GM12878 (cell line): ENCODE results near the gene SH2D2A. TPM values are rescaled to one million over a fixed set of nuclear protein-coding genes. Genes with fewer than 3 reads are reported as not detected.

Experiments
- ATAC-seq: fragments of 200-7000 bp; cut with Tn5 transposase; 3 replicates; pipeline ENCODE4 v1.9.1; 2020; ENCODE audit warnings: mild to moderate bottlenecking, moderate library complexity
- BruUV-seq: library from RNA; stranded (reverse); fragments of 400-500 nt; replicated peaks from 2 replicates; lab custom pipeline; 2021; lab: Mats Ljungman, UMichigan
- CTCF ChIA-PET: fragments of 300-600 bp; sonication (Branson Sonifier 250); formaldehyde crosslinking; extraction: SDS; loops from one replicate; lab custom pipeline; 2021; ENCODE audit warnings: inconsistent platforms; lab: Yijun Ruan, JAX
- POLR2A ChIA-PET: fragments of 350-600 bp; formaldehyde crosslinking; extraction: SDS; loops from one replicate; lab custom pipeline; 2021; ENCODE audit warnings: inconsistent platforms; lab: Charles Lee
- RAD21 ChIA-PET: fragments of 300-600 bp; sonication (Branson Sonifier 250); formaldehyde crosslinking; loops from one replicate; lab custom pipeline; 2023; ENCODE audit warnings: antibody characterized with exemption; ENCODE audit not compliant: unreplicated experiment; lab: Charles Lee
- SMC1A ChIA-PET: fragments of 300-600 bp; sonication (Branson Sonifier 250); formaldehyde crosslinking; loops from one replicate; lab custom pipeline; 2023; ENCODE audit not compliant: unreplicated experiment, uncharacterized antibody; lab: Charles Lee
- DNase-seq: peaks from one replicate; pipeline ENCODE4 v3.0.0-alpha.2; 2011; ENCODE audit warnings: low read depth, low spot score
- FAIRE-seq: peaks from 3 replicates; lab custom pipeline; 2011; peaks lifted over from hg19 to GRCh38; lab: Jason Lieb, UNC
- H2AFZ ChIP-seq: 2 replicates; pipeline ENCODE4 v1.6.0; 2011; ENCODE audit warnings: low read depth, low read length, control low read depth; ENCODE audit not compliant: control insufficient read depth
- H3K27ac ChIP-seq: 2 replicates; pipeline ENCODE4 v1.5.1; 2011; ENCODE audit warnings: control low read depth; ENCODE audit not compliant: control insufficient read depth, insufficient read depth
- H3K27me3 ChIP-seq, 2 experiments: replicated peaks in 1 of 2; 2 replicates each; pipeline versions ENCODE4 v1.6.0 to v1.6.1; 2011; ENCODE audit warnings: low read length in 1 of 2; ENCODE audit not compliant: control insufficient read depth in 2 of 2, insufficient read depth in 2 of 2
- H3K36me3 ChIP-seq, 2 experiments: 2 replicates each; pipeline ENCODE4 v1.5.1; 2011; ENCODE audit warnings: low read length in 1 of 2; ENCODE audit not compliant: control insufficient read depth in 2 of 2, insufficient read depth in 2 of 2
- H3K4me1 ChIP-seq: 2 replicates; pipeline ENCODE4 v1.6.1; 2011; ENCODE audit warnings: mild to moderate bottlenecking, low read length, moderate library complexity, mixed read lengths; ENCODE audit not compliant: control insufficient read depth, insufficient read depth
- H3K4me2 ChIP-seq: 2 replicates; pipeline ENCODE4 v1.6.0; 2011; ENCODE audit warnings: control low read depth; ENCODE audit not compliant: control insufficient read depth, insufficient read depth
- H3K4me3 ChIP-seq: fragments of 200-600 bp; sonication (generic); 2 replicates; pipeline ENCODE4 v1.5.1; 2016
- H3K79me2 ChIP-seq: 2 replicates; pipeline ENCODE4 v1.6.0; 2011; ENCODE audit warnings: low read length; ENCODE audit not compliant: control insufficient read depth, insufficient read depth
- H3K9ac ChIP-seq: 2 replicates; pipeline ENCODE4 v1.8.0; 2011; ENCODE audit warnings: low read length, control low read depth, mixed read lengths; ENCODE audit not compliant: control insufficient read depth, insufficient read depth
- H3K9me3 ChIP-seq: replicated peaks from 3 replicates; pipeline ENCODE4 v1.5.1; 2011; ENCODE audit warnings: mild to moderate bottlenecking, low read length; ENCODE audit not compliant: control insufficient read depth, insufficient read depth
- H4K20me1 ChIP-seq: 2 replicates; pipeline ENCODE4 v1.6.0; 2011; ENCODE audit not compliant: control insufficient read depth, insufficient read depth
- ASH2L ChIP-seq: fragments of 300-600, 200-600 bp; sonication (generic); IDR thresholded peaks from 2 replicates; pipeline ENCODE4 v1.6.1; 2017; ENCODE audit warnings: low read depth, mild to moderate bottlenecking, borderline replicate concordance
- E2F8 ChIP-seq: fragments of 450-650 bp; IDR thresholded peaks from 2 replicates; pipeline ENCODE4 v1.6.1; 2018; ENCODE audit warnings: mild to moderate bottlenecking, low read depth, moderate library complexity; ENCODE audit not compliant: partially characterized antibody
- FOS ChIP-seq: IDR thresholded peaks from 3 replicates; pipeline ENCODE4 v1.6.1; 2011; ENCODE audit warnings: borderline replicate concordance; ENCODE audit not compliant: insufficient read length; ENCODE audit errors: extremely low read depth
- NKRF ChIP-seq: fragments of 450-650 bp; conservative IDR thresholded peaks from 2 replicates; pipeline ENCODE4 v1.6.1; 2017; ENCODE audit warnings: mild to moderate bottlenecking, moderate library complexity
- RUNX3 ChIP-seq: IDR thresholded peaks from 2 replicates; pipeline ENCODE4 v1.6.1; 2012; ENCODE audit warnings: low read length, inconsistent platforms
- WGBS: methylation state at CpG from one replicate; pipeline ENCODE4 v1.1.6; 2016; ENCODE audit warnings: low lambda C conversion rate; ENCODE audit not compliant: insufficient replicate concordance, insufficient coverage; ENCODE audit errors: missing lambda C conversion rate; 5-methylcytosine and 5-hydroxymethylcytosine counted together
- in situ Hi-C: fragments of 300-500 bp; cut with MboI; formaldehyde crosslinking; loops from 9 replicates; pipeline ENCODE4 v1.14.3; 2018; ENCODE audit warnings: mixed read lengths
- intact Hi-C: fragments of 100-400 bp; cut with micrococcal nuclease; formaldehyde crosslinking; loops from one replicate; pipeline ENCODE4 v1.14.2; 2022; ENCODE audit not compliant: unreplicated experiment
- polyA plus RNA-seq, 11 experiments: library from polyadenylated mRNA; depleted of rRNA in 4 of 11; unstranded in 6 of 11; stranded (reverse) in 5 of 11; fragments of >200 nt; fragmentation: Nextera tagmentation in 4 of 11; fragmentation: Illumina TruSeq in 1 of 11; extraction: Ambion mirVana in 4 of 11; extraction: Trizol in 1 of 11; gene quantifications; 1 replicate in 1 of 11; 2 replicates in 10 of 11; pipeline versions ENCODE4 v1.2.1 to v1.2.3, GENCODE V29; 2011 to 2016; ENCODE audit warnings: inconsistent platforms in 2 of 11, missing spikeins in 2 of 11, low read depth in 1 of 11
- total RNA-seq, 4 experiments: library from RNA; depleted of rRNA in 3 of 4; stranded (reverse); fragments of >200 nt in 3 of 4; fragmentation: Illumina TruSeq in 1 of 4; extraction: Trizol in 1 of 4; gene quantifications; 2 replicates each; pipeline versions ENCODE4 v1.2.1 to v1.2.3, GENCODE V29; 2013 to 2021
- TF ChIP-seq, protein P1 (sequence below): fragments of 450-650 bp; IDR thresholded peaks from 2 replicates; pipeline ENCODE4 v1.6.1; 2017; ENCODE audit warnings: mild to moderate bottlenecking, moderate library complexity
- TF ChIP-seq, protein P2 (sequence below): fragments of 450-650 bp; IDR thresholded peaks from 2 replicates; pipeline ENCODE4 v1.6.1; 2017; ENCODE audit warnings: antibody characterized with exemption, mild to moderate bottlenecking, moderate library complexity

Gene SH2D2A
- total and polyA plus RNA-seq, 10 of the 15 experiments (the other 5 are each of a cell fraction or from before 2014, with no cell fraction given): 0.72 to 15.9 (median 7.0) TPM

DNA sequence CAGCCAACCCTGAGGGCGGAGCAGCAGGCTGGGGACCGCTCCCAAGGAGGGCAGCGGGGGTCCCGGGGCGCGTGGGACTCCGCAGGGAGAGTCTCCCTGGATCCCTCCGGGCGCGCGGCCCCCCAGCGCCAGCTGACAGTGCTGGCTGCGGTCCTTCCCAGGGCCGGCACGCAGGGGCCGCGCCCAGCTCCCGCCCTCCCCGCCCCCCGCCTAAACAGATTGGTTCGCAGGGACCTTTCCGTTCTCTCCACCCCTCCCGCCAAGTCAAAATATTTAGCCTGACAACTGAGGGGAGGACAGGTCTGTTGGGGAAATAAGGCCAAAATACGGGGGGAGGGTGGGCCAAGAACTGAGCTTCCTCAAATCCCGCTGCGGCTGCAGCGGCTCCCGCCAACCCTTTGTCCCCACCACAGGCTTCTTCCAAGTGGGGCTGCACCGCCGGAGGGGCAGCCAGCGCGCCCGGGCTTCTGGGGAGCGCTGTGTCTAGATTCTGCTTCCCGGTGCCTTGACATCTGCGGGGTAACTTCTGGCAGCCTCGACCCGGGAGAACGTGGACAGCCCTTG, 42.4 kb upstream of the SH2D2A start, which contains the start of gene INSRR:
Gene INSRR (minus strand): TSS at position 159 of the 564 bp plus-strand sequence. CDS start 496 bp downstream, outside the sequence.
- 28% methylated on average over 28 of the region's 39 CpGs for WGBS
- no peak for FAIRE-seq
- H3K4me2 ChIP-seq: peak within 1 kb of the TSS; percentile 85
- no peak within 1 kb of the TSS for H3K9ac ChIP-seq
- CTCF ChIA-PET: interaction anchor here (0.6 to 9.4 kb wide), 34 partner anchors 9 to 232 kb away, joined by 3 to 248 read pairs (median 6); partner anchors contain the start of genes CRABP2, ISG20L2, METTL25B and MRPL24
- no peaks in the 10 kb centered on the region for H3K9me3 ChIP-seq
- no peaks in the 10 kb centered on the region for H3K79me2 ChIP-seq
- SMC1A ChIA-PET: interaction anchor here (1.0 to 7.6 kb wide), 12 partner anchors 21 to 232 kb away, joined by 3 to 123 read pairs (median 8); partner anchors contain the start of genes ISG20L2 and METTL25B
- no TSS peak for BruUV-seq
- no peak within 1 kb of the TSS for H3K27ac ChIP-seq
- RAD21 ChIA-PET: interaction anchor here (0.5 to 7.0 kb wide), 18 partner anchors 10 to 169 kb away, joined by 3 to 115 read pairs (median 4); partner anchors contain the start of genes HDGF, ISG20L2, METTL25B and MRPL24
- ATAC-seq: no peak
- no peak for DNase-seq
- peak within 1 kb of the TSS; percentile 53; the same call in 1 of the 2 replicates for H3K4me3 ChIP-seq
- H4K20me1 ChIP-seq: no peaks in the 10 kb centered on the region
- no peaks in the 10 kb centered on the region for H3K36me3 ChIP-seq
- peaks cover 26% of the 10 kb centered on the region for H3K4me1 ChIP-seq
- in situ Hi-C loops (no loop called here), intact Hi-C loops (loop anchor here (2.0 kb wide), 1 partner anchor 32 kb away; no protein-coding TSS in a partner anchor)
- POLR2A ChIA-PET: interaction anchor here (1.0 kb wide), 2 partner anchors 37 to 47 kb away, joined by 3 read pairs; no protein-coding TSS in a partner anchor
- peak within 1 kb of the TSS; percentile 9 for H2AFZ ChIP-seq
- peaks cover 8 to 22% of the 10 kb centered on the region in 2 experiments for H3K27me3 ChIP-seq
- TF ChIP-seq ASH2L (no peak), RUNX3 (no peak), FOS (no peak), E2F8 (no peak), NKRF (no peak)
- TF ChIP-seq, protein P1, sequence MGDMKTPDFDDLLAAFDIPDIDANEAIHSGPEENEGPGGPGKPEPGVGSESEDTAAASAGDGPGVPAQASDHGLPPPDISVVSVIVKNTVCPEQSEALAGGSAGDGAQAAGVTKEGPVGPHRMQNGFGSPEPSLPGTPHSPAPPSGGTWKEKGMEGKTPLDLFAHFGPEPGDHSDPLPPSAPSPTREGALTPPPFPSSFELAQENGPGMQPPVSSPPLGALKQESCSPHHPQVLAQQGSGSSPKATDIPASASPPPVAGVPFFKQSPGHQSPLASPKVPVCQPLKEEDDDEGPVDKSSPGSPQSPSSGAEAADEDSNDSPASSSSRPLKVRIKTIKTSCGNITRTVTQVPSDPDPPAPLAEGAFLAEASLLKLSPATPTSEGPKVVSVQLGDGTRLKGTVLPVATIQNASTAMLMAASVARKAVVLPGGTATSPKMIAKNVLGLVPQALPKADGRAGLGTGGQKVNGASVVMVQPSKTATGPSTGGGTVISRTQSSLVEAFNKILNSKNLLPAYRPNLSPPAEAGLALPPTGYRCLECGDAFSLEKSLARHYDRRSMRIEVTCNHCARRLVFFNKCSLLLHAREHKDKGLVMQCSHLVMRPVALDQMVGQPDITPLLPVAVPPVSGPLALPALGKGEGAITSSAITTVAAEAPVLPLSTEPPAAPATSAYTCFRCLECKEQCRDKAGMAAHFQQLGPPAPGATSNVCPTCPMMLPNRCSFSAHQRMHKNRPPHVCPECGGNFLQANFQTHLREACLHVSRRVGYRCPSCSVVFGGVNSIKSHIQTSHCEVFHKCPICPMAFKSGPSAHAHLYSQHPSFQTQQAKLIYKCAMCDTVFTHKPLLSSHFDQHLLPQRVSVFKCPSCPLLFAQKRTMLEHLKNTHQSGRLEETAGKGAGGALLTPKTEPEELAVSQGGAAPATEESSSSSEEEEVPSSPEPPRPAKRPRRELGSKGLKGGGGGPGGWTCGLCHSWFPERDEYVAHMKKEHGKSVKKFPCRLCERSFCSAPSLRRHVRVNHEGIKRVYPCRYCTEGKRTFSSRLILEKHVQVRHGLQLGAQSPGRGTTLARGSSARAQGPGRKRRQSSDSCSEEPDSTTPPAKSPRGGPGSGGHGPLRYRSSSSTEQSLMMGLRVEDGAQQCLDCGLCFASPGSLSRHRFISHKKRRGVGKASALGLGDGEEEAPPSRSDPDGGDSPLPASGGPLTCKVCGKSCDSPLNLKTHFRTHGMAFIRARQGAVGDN: no peak
- TF ChIP-seq, protein P2, sequence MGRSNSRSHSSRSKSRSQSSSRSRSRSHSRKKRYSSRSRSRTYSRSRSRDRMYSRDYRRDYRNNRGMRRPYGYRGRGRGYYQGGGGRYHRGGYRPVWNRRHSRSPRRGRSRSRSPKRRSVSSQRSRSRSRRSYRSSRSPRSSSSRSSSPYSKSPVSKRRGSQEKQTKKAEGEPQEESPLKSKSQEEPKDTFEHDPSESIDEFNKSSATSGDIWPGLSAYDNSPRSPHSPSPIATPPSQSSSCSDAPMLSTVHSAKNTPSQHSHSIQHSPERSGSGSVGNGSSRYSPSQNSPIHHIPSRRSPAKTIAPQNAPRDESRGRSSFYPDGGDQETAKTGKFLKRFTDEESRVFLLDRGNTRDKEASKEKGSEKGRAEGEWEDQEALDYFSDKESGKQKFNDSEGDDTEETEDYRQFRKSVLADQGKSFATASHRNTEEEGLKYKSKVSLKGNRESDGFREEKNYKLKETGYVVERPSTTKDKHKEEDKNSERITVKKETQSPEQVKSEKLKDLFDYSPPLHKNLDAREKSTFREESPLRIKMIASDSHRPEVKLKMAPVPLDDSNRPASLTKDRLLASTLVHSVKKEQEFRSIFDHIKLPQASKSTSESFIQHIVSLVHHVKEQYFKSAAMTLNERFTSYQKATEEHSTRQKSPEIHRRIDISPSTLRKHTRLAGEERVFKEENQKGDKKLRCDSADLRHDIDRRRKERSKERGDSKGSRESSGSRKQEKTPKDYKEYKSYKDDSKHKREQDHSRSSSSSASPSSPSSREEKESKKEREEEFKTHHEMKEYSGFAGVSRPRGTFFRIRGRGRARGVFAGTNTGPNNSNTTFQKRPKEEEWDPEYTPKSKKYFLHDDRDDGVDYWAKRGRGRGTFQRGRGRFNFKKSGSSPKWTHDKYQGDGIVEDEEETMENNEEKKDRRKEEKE: no peak
